Esophagus muscularis mucosa (tissue), 4 donors: ENCODE results near the gene PHC1. TPM values are rescaled to one million over a fixed set of nuclear protein-coding genes. Genes with fewer than 3 reads are reported as not detected.

Experiments used
- DNase-seq: peaks from one replicate; pipeline ENCODE4 v3.0.0-alpha.2; 2017; ENCODE audit errors: extremely low spot score
- H3K27ac ChIP-seq, 4 donors: fragments of 200-600 bp; sonication (generic); replicated peaks in 1 of 4; 1 replicate in 3 of 4; 2 replicates in 1 of 4; pipeline ENCODE4 v1.5.1; 2016 to 2019; ENCODE audit warnings: mild to moderate bottlenecking in 1 of 4
- H3K27me3 ChIP-seq, 4 donors: fragments of 200-600 bp; sonication (generic); one replicate each; pipeline versions ENCODE4 v1.5.1 to v1.6.0; 2016 to 2019
- H3K36me3 ChIP-seq, 4 donors: fragments of 200-600 bp; sonication (generic); one replicate each; pipeline ENCODE4 v1.5.1; 2016 to 2019
- H3K4me1 ChIP-seq, 4 donors: fragments of 200-600 bp; sonication (generic); one replicate each; pipeline ENCODE4 v1.5.1; 2016 to 2019
- H3K4me3 ChIP-seq, 4 donors: fragments of 200-600 bp; sonication (generic); 1 replicate in 2 of 4; 2 replicates in 2 of 4; pipeline ENCODE4 v1.5.1; 2016 to 2019; ENCODE audit warnings: mild to moderate bottlenecking in 4 of 4, moderate library complexity in 1 of 4
- H3K9me3 ChIP-seq, 4 donors: fragments of 200-600 bp; sonication (generic); 1 replicate in 3 of 4; 2 replicates in 1 of 4; pipeline ENCODE4 v1.5.1; 2016 to 2019
- CTCF ChIP-seq, 3 experiments: fragments of 200-600 bp in 2 of 3; fragments of 450-650 bp in 1 of 3; sonication (generic) in 2 of 3; IDR thresholded peaks; one replicate each; pipeline ENCODE4 v1.5.1; 2017 to 2019; ENCODE audit warnings: antibody characterized with exemption in 3 of 3, mild to moderate bottlenecking in 2 of 3, moderate library complexity in 1 of 3
- EP300 ChIP-seq: sonication (generic); formaldehyde crosslinking; IDR thresholded peaks from one replicate; pipeline ENCODE4 v1.6.1; 2017; ENCODE audit warnings: antibody characterized with exemption
- POLR2A ChIP-seq: fragments of 450-650 bp; IDR thresholded peaks from one replicate; pipeline ENCODE4 v1.6.1; 2017; ENCODE audit warnings: antibody characterized with exemption, moderate library complexity, mild to moderate bottlenecking, low read depth
- POLR2AphosphoS5 ChIP-seq, 2 donors: sonication (generic); formaldehyde crosslinking; IDR thresholded peaks; one replicate each; pipeline ENCODE4 v1.6.1; 2017; ENCODE audit warnings: antibody characterized with exemption in 2 of 2
- WGBS: methylation state at CpG from one replicate; pipeline ENCODE4 v1.1.5; 2018; 5-methylcytosine and 5-hydroxymethylcytosine counted together
- intact Hi-C: fragments of 100-400 bp; cut with DNase I; formaldehyde crosslinking; loops from one replicate; pipeline ENCODE4 v1.15.1; 2023
- total RNA-seq, 4 donors: library from RNA; depleted of rRNA; stranded (reverse); fragments of >200 nt; gene quantifications; one replicate each; pipeline versions ENCODE4 v1.1.0 to v1.2.1, GENCODE V29; 2016

The PHC1 gene
- total RNA-seq, 4 donors from 2014 or later, result 33.2 to 51.6 (median 43.7) TPM

- H3K9me3 ChIP-seq, result no peaks in the 10 kb centered on the region
- DNase-seq, result no peak
- H3K36me3 ChIP-seq, result peaks cover 0 to 8% (median 4%) of the 10 kb centered on the region in 4 donors
- intact Hi-C loops, result loop anchor here (5.0 kb wide), 1 partner anchor 86 kb away; no protein-coding TSS in a partner anchor
- H3K27me3 ChIP-seq, result no peaks in the 10 kb centered on the region
- TF ChIP-seq EP300, result no peak
- TF ChIP-seq CTCF (IDR thresholded peaks at IDR 0.05), result no peak
- TF ChIP-seq POLR2AphosphoS5 (IDR thresholded peaks at IDR 0.05), result no peak
- TF ChIP-seq POLR2A, result no peak
- WGBS, result 20% methylated on average over 9 of the region's 9 CpGs
- peak overlapping the region; percentile 78 to 91 (median 86) for H3K4me3 ChIP-seq
- H3K4me1 ChIP-seq, result peaks cover 22 to 35% (median 31%) of the 10 kb centered on the region in 4 donors
- peak overlapping the region; percentile 96 to 98 (median 98) for H3K27ac ChIP-seq
Measured at GRCh38 chr12:8950702-8951478, 36.6 kb downstream of the PHC1 start.

DNA sequence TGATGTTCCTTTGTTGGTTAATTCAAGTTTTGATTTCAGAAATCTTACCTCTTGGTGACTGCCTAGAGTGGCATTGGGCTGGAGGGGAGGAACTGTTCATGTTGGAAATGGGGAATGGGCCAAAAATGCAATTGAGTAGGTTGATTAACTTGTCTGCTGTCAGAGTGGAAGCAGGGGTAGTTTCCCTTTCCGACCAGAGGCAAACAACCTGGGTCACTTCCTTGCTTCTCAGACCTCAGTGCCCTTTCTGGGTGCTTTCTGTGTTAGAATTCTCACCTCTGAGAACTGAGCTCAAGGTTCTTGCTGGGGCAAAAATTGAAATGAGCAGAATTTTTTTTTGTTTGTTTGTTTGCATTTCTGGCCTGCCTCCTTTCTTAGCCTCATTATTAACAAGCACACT lies 37.4 kb downstream of the PHC1 start:
- H3K27me3 ChIP-seq, result no peaks in the 10 kb centered on the region
- H3K9me3 ChIP-seq, result no peaks in the 10 kb centered on the region
- no peak for TF ChIP-seq EP300
- H3K4me1 ChIP-seq, result peaks cover 22 to 33% (median 30%) of the 10 kb centered on the region in 4 donors
- peaks cover 0 to 6% (median 0%) of the 10 kb centered on the region in 4 donors for H3K36me3 ChIP-seq
- H3K27ac ChIP-seq, result no peak overlapping the region
- H3K4me3 ChIP-seq, result no peak overlapping the region
- 70% methylated on average over 1 of the region's 1 CpG for whole genome bisulfite sequencing
- intact Hi-C loops, result loop anchor here (5.0 kb wide), 1 partner anchor 86 kb away; no protein-coding TSS in a partner anchor
- no peak for DNase-seq

DNA sequence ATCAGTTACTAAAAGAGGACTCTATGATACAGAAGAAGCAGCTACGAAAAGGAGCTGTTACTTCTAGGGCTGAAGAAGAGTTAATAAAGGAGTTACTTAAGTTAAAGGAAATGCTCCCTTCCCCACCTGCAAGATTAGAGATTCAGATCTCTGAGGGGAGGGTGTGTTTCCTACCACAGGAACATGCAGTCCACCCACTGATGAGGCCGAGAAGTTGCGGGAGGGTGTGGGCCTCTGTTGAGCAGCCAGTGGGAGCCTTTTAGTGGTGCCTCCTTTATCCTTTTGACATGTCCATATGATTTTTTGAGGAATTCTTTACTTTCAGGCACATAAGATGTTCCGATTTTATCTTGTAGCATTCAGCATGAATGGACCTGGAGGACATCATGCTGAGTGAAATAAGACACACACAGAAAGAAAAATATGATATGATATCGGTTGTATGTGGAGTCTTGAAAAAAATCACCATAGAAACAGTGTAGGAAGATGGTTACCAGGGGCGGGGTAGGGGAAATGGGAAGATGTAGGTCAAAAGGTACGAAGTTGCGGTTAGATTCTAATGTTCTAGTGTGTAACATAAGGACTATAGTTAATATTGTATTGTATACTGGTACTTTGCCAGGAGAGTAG lies 39.6 kb downstream of the PHC1 start:
- intact Hi-C loops, result loop anchor here (5.0 kb wide), 1 partner anchor 83 kb away; no protein-coding TSS in a partner anchor
- Histone ChIP-seq H3K4me1 (peaks cover 8 to 11% (median 10%) of the 10 kb centered on the region in 4 donors), H3K27me3 (no peaks in the 10 kb centered on the region), H3K9me3 (no peaks in the 10 kb centered on the region), H3K27ac (no peak overlapping the region), H3K36me3 (peaks cover 0 to 6% (median 0%) of the 10 kb centered on the region in 4 donors), H3K4me3 (no peak overlapping the region)
- TF ChIP-seq CTCF (IDR thresholded peaks at IDR 0.05), result no peak
- no peak for TF ChIP-seq POLR2AphosphoS5 (IDR thresholded peaks at IDR 0.05)
- TF ChIP-seq POLR2A, result no peak
- no peak for TF ChIP-seq EP300
- DNase-seq, result no peak
- 90% methylated on average over 8 of the region's 8 CpGs for WGBS

DNA sequence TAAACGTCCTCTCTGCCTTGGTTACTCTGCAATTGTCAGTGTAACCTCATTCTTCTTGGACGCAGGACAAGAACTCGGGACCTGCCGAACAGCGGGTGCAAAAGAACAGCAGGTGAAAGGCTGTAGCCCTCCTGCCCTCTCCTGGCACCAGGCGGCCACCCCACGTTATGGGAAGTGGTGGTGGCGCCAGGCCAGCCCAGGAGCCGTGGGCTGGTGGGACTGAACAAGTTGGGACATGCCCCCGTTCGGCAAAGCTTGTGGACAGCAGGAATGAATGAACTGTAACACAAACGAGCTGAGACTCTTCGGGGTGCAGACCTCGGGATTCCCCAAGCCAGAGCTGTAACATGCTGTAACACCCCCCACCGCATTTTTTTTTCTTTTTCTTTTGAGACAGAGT lies 41.8 kb downstream of the PHC1 start:
- peaks cover 2 to 6% (median 3%) of the 10 kb centered on the region in 4 donors for H3K4me1 ChIP-seq
- no peak for TF ChIP-seq CTCF (IDR thresholded peaks at IDR 0.05)
- no peak for DNase-seq
- 97% methylated on average over 15 of the region's 15 CpGs for WGBS
- no peaks in the 10 kb centered on the region for H3K9me3 ChIP-seq
- intact Hi-C loops, result no loop called here
- no peak overlapping the region for H3K4me3 ChIP-seq
- no peak overlapping the region for H3K27ac ChIP-seq
- H3K36me3 ChIP-seq, result peaks cover 0 to 6% (median 0%) of the 10 kb centered on the region in 4 donors
- H3K27me3 ChIP-seq, result no peaks in the 10 kb centered on the region

- TF ChIP-seq POLR2AphosphoS5 (IDR thresholded peaks at IDR 0.05) (no peak), CTCF (IDR thresholded peaks at IDR 0.05) (no peak), POLR2A (no peak), EP300 (no peak)
- no peak overlapping the region for H3K4me3 ChIP-seq
- 91% methylated on average over 7 of the region's 7 CpGs for WGBS
- H3K27ac ChIP-seq, result no peak overlapping the region
- intact Hi-C loops, result no loop called here
- no peaks in the 10 kb centered on the region for H3K4me1 ChIP-seq
- H3K9me3 ChIP-seq, result no peaks in the 10 kb centered on the region
- no peak for DNase-seq
- H3K36me3 ChIP-seq, result peaks cover 0 to 6% (median 0%) of the 10 kb centered on the region in 4 donors
- no peaks in the 10 kb centered on the region for H3K27me3 ChIP-seq
Measured at GRCh38 chr12:8956772-8957171, 42.5 kb downstream of the PHC1 start.
